ENCODE measurements around the gene WNK2.
A peak's percentile ranks its signal among the peaks of the same experiment; 100 is the strongest.

Gene WNK2

DNA sequence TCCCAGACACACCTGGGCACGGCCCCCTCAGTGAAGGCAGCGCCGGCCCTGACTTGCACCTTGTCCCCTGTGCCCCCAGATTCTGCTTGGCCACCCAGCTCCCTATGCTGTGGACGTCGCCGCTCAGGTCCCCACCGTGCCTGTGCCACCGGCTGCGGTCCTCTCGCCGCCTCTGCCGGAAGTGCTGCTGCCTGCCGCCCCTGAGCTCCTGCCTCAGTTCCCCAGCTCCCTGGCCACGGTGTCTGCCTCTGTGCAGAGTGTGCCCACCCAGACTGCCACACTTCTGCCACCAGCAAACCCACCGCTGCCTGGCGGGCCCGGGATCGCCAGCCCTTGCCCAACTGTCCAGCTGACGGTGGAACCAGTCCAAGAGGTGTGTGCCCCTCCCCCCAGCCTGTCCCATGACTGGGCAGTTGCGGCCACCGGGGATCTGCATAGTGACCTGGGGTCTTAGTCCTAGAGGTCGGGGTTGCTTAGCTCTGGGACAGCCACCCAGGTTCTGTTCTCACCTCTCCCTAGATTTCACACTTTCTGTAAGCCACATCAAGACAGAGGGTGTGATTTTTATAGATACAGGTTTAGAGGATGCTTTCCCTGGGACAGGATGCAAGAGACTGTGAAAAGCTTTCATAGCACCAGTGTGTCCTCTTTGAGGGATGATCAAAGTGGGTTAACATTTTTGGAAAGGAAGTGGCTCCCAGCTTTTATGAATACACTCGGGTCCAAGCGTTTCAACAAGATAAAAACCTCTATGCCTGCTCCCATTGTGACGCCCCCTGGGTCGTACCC lies 78.0 kb downstream of the WNK2 start:
- Histone ChIP-seq H3K14ac (ENCODE audit: low read length in 2 of 2) (no peak overlapping the region), H2AFZ (ENCODE audit: low read depth, low read length) (no peak overlapping the region), H3K9me3 (ENCODE audit: control insufficient read depth, low read length) (no peaks in the 10 kb centered on the region), H3K36me3 (ENCODE audit: control insufficient read depth in 1 of 2, insufficient read depth in 2 of 2, low read depth in 1 of 2, low read length in 2 of 2) (peaks cover 0 to 2% of the 10 kb centered on the region in 2 experiments), H3K18ac (ENCODE audit: low read depth in 1 of 2, low read length in 2 of 2) (no peak overlapping the region), H2BK12ac (ENCODE audit: low read length in 2 of 2) (no peak overlapping the region), H3K4me3 (ENCODE audit: insufficient read depth in 1 of 2, low read depth in 1 of 2, low read length in 2 of 2) (peak overlapping the region in 1 of 2 experiments; percentile 3), H3K4ac (ENCODE audit: low read depth in 1 of 2, low read length in 2 of 2) (no peak overlapping the region), H4K8ac (ENCODE audit: low read length) (no peak overlapping the region), H4K91ac (ENCODE audit: low read length) (peak overlapping the region; percentile 34), H2BK15ac (ENCODE audit: low read depth, poor library complexity, severe bottlenecking) (no peak overlapping the region), H2BK120ac (ENCODE audit: low read depth, low read length) (no peak overlapping the region), H2BK5ac (ENCODE audit: low read depth, low read length, poor library complexity, severe bottlenecking) (no peak overlapping the region), H3K23ac (ENCODE audit: low read length in 2 of 2) (no peak overlapping the region), H3K4me1 (ENCODE audit: control insufficient read depth, insufficient read depth, low read depth, low read length) (no peaks in the 10 kb centered on the region), H3K4me2 (ENCODE audit: low read length, poor library complexity, severe bottlenecking) (no peak overlapping the region), H2AK5ac (ENCODE audit: low read length, severe bottlenecking) (no peak overlapping the region), H3K79me1 (replicated peaks; ENCODE audit: low read length, poor library complexity, severe bottlenecking) (no peaks in the 10 kb centered on the region), H3K27ac (ENCODE audit: low read length, poor library complexity, severe bottlenecking) (no peak overlapping the region), H3K27me3 (ENCODE audit: control insufficient read depth in 1 of 2, insufficient read depth in 1 of 2, low read length in 2 of 2) (peaks cover 0 to 21% of the 10 kb centered on the region in 2 experiments), H3K9ac (ENCODE audit: low read length) (no peak overlapping the region)
- DNase-seq = no peak
- WGBS = 94% methylated on average over 23 of the region's 26 CpGs

DNA sequence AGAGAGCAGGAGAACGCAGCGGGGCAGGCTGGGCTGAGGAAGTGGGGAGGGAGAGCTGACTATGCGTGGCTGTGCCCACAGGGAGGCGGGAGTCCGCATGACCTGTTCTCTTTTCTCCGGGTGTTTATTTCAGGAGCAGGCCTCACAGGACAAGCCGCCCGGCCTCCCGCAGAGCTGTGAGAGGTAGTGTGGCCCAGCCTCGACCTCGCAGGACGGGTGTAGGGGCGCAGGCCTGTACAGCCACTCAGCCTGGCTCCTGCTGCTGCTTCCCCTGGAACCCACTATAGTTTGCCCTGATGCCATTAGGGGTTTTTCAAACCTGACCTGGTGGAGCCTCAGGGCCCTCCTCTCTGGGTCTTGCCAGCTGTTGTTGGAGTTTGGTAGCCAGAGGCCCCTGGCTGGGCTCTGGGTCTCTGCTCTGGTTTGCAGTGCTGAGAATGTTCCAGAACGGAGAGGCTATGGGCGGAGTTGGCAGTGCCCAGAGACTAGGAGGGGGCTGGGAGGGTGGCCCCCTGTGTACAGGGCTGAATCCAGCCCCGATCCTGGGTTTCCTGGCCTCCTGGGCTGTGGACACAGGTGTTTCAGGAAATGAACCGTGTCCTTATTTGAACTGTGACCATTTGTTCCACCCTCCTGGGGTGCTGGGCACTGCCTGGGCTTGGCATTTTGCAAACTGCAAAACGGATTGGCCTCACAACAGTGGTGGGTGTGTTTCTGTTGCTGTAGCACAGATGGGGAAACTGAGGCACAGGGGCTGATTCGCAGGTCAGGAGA lies 78.8 kb downstream of the WNK2 start:
- no peak overlapping the region for H2BK5ac ChIP-seq (ENCODE audit: low read depth, low read length, poor library complexity, severe bottlenecking)
- no peak overlapping the region for H3K18ac ChIP-seq (ENCODE audit: low read depth in 1 of 2, low read length in 2 of 2)
- no peak overlapping the region for H3K4me2 ChIP-seq (ENCODE audit: low read length, poor library complexity, severe bottlenecking)
- H3K27me3 ChIP-seq (ENCODE audit: control insufficient read depth in 1 of 2, insufficient read depth in 1 of 2, low read length in 2 of 2) = peaks cover 0 to 21% of the 10 kb centered on the region in 2 experiments
- H3K36me3 ChIP-seq (ENCODE audit: control insufficient read depth in 1 of 2, insufficient read depth in 2 of 2, low read depth in 1 of 2, low read length in 2 of 2) = peaks cover 0 to 2% of the 10 kb centered on the region in 2 experiments
- H3K4me1 ChIP-seq (ENCODE audit: control insufficient read depth, insufficient read depth, low read depth, low read length) = no peaks in the 10 kb centered on the region
- no peak overlapping the region for H3K14ac ChIP-seq (ENCODE audit: low read length in 2 of 2)
- H2BK120ac ChIP-seq (ENCODE audit: low read depth, low read length) = no peak overlapping the region
- no peak overlapping the region for H3K23ac ChIP-seq (ENCODE audit: low read length in 2 of 2)
- no peak overlapping the region for H2BK15ac ChIP-seq (ENCODE audit: low read depth, poor library complexity, severe bottlenecking)
- H4K8ac ChIP-seq (ENCODE audit: low read length) = no peak overlapping the region
- no peaks in the 10 kb centered on the region for H3K9me3 ChIP-seq (ENCODE audit: control insufficient read depth, low read length)
- H2AFZ ChIP-seq (ENCODE audit: low read depth, low read length) = no peak overlapping the region
- WGBS = 84% methylated on average over 19 of the region's 19 CpGs
- no peak for DNase-seq
- H2BK12ac ChIP-seq (ENCODE audit: low read length in 2 of 2) = no peak overlapping the region
- H3K27ac ChIP-seq (ENCODE audit: low read length, poor library complexity, severe bottlenecking) = no peak overlapping the region
- no peak overlapping the region for H3K4ac ChIP-seq (ENCODE audit: low read depth in 1 of 2, low read length in 2 of 2)
- no peak overlapping the region for H3K4me3 ChIP-seq (ENCODE audit: insufficient read depth in 1 of 2, low read depth in 1 of 2, low read length in 2 of 2)
- H2AK5ac ChIP-seq (ENCODE audit: low read length, severe bottlenecking) = no peak overlapping the region
- H3K79me1 ChIP-seq (replicated peaks; ENCODE audit: low read length, poor library complexity, severe bottlenecking) = no peaks in the 10 kb centered on the region
- H4K91ac ChIP-seq (ENCODE audit: low read length) = no peak overlapping the region
- no peak overlapping the region for H3K9ac ChIP-seq (ENCODE audit: low read length)

DNA sequence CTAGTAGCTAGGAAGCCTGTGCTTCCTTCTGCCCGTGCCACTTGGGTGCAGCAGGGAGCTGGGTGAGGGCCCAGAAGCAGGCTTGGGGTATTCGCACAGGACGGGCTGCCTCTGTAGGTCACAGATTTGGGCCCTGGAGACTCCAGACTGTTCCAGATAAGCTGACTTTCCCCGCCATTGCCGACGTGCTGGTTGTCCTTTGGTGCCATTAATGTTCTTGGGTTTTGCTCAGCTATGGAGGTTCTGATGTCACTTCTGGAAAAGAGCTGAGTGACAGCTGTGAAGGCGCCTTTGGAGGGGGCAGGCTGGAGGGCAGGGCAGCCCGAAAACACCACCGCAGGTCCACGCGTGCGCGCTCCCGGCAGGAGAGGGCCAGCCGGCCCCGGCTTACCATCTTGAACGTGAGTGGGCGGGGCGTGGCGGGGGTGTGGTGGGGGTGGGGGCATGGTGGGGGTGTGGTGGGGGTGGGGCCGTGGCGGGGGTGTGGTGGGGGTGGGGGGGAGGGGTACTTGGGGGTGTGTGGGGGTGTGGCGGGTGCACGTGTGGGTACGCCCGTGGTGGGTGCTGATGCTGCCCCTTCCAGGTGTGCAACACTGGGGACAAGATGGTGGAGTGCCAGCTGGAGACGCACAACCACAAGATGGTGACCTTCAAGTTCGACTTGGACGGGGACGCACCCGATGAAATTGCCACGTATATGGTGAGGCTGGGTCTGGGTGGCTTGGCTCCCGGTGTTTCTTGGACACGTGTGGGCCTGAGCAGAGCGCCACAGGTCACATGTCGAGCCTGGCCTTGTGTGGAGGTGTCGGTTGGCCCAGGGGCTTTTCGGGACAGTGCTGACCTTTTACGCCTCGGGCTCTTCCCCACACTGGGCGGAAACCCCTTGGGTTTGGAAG lies 79.6 kb downstream of the WNK2 start:
- no peaks in the 10 kb centered on the region for H3K79me1 ChIP-seq (replicated peaks; ENCODE audit: low read length, poor library complexity, severe bottlenecking)
- H3K4me3 ChIP-seq (ENCODE audit: insufficient read depth in 1 of 2, low read depth in 1 of 2, low read length in 2 of 2) = no peak overlapping the region
- no peak overlapping the region for H4K91ac ChIP-seq (ENCODE audit: low read length)
- H3K4me1 ChIP-seq (ENCODE audit: control insufficient read depth, insufficient read depth, low read depth, low read length) = no peaks in the 10 kb centered on the region
- H3K36me3 ChIP-seq (ENCODE audit: control insufficient read depth in 1 of 2, insufficient read depth in 2 of 2, low read depth in 1 of 2, low read length in 2 of 2) = peaks cover 0 to 2% of the 10 kb centered on the region in 2 experiments
- H3K27ac ChIP-seq (ENCODE audit: low read length, poor library complexity, severe bottlenecking) = no peak overlapping the region
- no peak overlapping the region for H3K4ac ChIP-seq (ENCODE audit: low read depth in 1 of 2, low read length in 2 of 2)
- no peak overlapping the region for H2BK5ac ChIP-seq (ENCODE audit: low read depth, low read length, poor library complexity, severe bottlenecking)
- no peak overlapping the region for H3K4me2 ChIP-seq (ENCODE audit: low read length, poor library complexity, severe bottlenecking)
- H2BK12ac ChIP-seq (ENCODE audit: low read length in 2 of 2) = no peak overlapping the region
- no peak overlapping the region for H3K23ac ChIP-seq (ENCODE audit: low read length in 2 of 2)
- no peak for DNase-seq
- H2AFZ ChIP-seq (ENCODE audit: low read depth, low read length) = no peak overlapping the region
- WGBS = 91% methylated on average over 22 of the region's 41 CpGs
- no peak overlapping the region for H2BK15ac ChIP-seq (ENCODE audit: low read depth, poor library complexity, severe bottlenecking)
- H2AK5ac ChIP-seq (ENCODE audit: low read length, severe bottlenecking) = no peak overlapping the region
- no peaks in the 10 kb centered on the region for H3K9me3 ChIP-seq (ENCODE audit: control insufficient read depth, low read length)
- H3K18ac ChIP-seq (ENCODE audit: low read depth in 1 of 2, low read length in 2 of 2) = no peak overlapping the region
- H3K27me3 ChIP-seq (ENCODE audit: control insufficient read depth in 1 of 2, insufficient read depth in 1 of 2, low read length in 2 of 2) = peaks cover 6 to 16% of the 10 kb centered on the region in 2 experiments
- no peak overlapping the region for H2BK120ac ChIP-seq (ENCODE audit: low read depth, low read length)
- no peak overlapping the region for H4K8ac ChIP-seq (ENCODE audit: low read length)
- no peak overlapping the region for H3K14ac ChIP-seq (ENCODE audit: low read length in 2 of 2)
- no peak overlapping the region for H3K9ac ChIP-seq (ENCODE audit: low read length)
